Epithelial cell of proximal tubule (primary cell): Measurements from ENCODE around the gene RSF1. TPM values are rescaled to one million over a fixed set of nuclear protein-coding genes. Genes with fewer than 3 reads are reported as not detected.

ENCODE experiments used
- DNase-seq: peaks from one replicate; pipeline ENCODE4 v3.0.0-alpha.2; 2011; ENCODE audit warnings: low read depth
- H3K4me3 ChIP-seq: 2 replicates; pipeline ENCODE4 v1.5.1; 2011; ENCODE audit warnings: low read depth, mild to moderate bottlenecking, low read length
- total RNA-seq: library from RNA; depleted of rRNA; stranded (reverse); fragments of >200 nt; gene quantifications from 2 replicates; pipeline ENCODE4 v1.2.3, GENCODE V29; 2015
- TF ChIP-seq, protein P1 (sequence below): conservative IDR thresholded peaks from 2 replicates; pipeline ENCODE4 v1.5.1; 2012; ENCODE audit warnings: low read depth, mild to moderate bottlenecking, low read length

The RSF1 gene
- total RNA-seq, 1 donor from 2014 or later, result 46.7 TPM

GRCh38 chr11:77697865-77698264 lies 122.7 kb downstream of the RSF1 start:
- no peak for DNase-seq
- TF ChIP-seq, protein P1, sequence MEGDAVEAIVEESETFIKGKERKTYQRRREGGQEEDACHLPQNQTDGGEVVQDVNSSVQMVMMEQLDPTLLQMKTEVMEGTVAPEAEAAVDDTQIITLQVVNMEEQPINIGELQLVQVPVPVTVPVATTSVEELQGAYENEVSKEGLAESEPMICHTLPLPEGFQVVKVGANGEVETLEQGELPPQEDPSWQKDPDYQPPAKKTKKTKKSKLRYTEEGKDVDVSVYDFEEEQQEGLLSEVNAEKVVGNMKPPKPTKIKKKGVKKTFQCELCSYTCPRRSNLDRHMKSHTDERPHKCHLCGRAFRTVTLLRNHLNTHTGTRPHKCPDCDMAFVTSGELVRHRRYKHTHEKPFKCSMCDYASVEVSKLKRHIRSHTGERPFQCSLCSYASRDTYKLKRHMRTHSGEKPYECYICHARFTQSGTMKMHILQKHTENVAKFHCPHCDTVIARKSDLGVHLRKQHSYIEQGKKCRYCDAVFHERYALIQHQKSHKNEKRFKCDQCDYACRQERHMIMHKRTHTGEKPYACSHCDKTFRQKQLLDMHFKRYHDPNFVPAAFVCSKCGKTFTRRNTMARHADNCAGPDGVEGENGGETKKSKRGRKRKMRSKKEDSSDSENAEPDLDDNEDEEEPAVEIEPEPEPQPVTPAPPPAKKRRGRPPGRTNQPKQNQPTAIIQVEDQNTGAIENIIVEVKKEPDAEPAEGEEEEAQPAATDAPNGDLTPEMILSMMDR, result no peak
- no peak overlapping the region for H3K4me3 ChIP-seq

DNA sequence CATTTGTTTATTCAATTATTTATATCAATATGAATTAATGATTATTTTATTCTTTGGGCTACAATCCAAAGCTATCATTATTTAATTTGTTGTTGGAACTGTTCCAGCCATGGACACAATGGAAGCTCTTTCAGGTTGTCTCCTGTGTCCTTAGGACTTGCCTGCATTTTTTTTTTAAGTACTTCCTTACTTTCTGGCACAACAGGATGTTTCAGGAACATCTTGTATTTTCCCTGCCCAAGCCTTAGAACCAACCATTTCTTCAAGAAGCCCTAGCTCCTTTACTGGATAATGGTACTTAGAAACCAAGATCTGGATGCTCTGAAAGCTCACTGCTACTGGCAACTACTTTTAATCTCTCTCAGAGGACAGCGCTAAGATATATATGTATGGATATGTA lies 125.1 kb downstream of the RSF1 start:
- TF ChIP-seq, protein P1, result no peak
- H3K4me3 ChIP-seq, result no peak overlapping the region
- DNase-seq, result no peak

DNA sequence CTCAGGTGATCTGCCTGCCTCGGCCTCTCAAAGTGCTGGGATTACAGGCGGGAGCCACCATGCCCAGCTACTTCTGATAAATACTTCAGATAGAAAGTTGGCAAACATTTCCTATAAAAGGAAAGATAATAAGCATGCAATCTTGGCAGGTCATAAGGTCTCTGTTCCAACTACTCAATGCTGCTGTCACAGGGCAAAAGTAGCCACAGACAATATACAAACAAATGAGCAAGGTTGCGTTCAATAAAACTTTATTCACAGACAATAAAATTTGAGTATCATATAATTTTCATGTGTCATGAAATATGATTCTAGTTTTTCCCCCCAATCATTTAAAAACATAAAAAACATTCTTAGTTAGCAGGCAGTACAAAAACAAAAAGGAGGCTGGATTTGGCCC lies 129.9 kb downstream of the RSF1 start:
- DNase-seq, result no peak
- no peak overlapping the region for H3K4me3 ChIP-seq
- TF ChIP-seq, protein P1, result no peak

DNA sequence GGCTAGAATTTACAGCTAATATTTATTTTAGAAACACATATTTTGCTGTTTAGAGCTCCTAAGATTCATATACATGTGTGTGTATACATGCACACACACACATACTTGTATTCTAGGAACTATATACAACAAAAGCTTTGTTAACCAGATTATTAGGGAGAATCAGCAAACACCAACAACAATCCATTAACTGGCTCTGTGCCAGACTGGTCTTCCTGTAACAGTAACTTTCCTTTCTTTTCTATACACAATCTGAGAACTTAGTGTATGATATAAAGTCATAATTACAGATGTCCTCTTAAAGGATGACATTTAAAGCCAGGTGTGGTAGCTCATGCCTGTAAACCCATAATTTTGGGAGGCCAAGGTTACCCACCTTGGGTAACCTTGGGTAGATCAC lies 133.4 kb downstream of the RSF1 start:
- TF ChIP-seq, protein P1, result no peak
- H3K4me3 ChIP-seq, result no peak overlapping the region
- no peak for DNase-seq

DNA sequence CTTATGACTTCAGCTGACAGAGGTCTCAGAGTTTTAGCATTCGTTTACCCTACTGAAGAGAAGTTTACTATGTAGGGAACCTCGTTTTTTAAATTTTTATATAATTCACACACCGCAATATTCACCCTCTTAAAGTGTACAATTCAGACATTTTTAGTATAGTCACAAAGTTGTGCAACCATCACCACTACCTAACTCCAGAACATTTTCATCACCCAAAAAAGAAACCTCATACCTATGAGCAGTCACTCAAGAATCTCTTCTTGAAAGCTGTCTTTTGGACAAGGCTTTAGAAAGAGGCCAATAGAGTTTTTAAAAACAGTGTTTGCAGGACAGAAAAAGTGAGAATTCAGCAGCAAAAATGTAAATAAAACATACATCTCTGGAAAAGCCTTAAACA lies 143.4 kb downstream of the RSF1 start:
- TF ChIP-seq, protein P1, result no peak
- H3K4me3 ChIP-seq, result no peak overlapping the region
- no peak for DNase-seq

- no peak overlapping the region for H3K4me3 ChIP-seq
- peak; percentile 33 for DNase-seq
- TF ChIP-seq, protein P1, result no peak
Observed at GRCh38 chr11:77672264-77672663, 148.3 kb downstream of the RSF1 start.

DNA sequence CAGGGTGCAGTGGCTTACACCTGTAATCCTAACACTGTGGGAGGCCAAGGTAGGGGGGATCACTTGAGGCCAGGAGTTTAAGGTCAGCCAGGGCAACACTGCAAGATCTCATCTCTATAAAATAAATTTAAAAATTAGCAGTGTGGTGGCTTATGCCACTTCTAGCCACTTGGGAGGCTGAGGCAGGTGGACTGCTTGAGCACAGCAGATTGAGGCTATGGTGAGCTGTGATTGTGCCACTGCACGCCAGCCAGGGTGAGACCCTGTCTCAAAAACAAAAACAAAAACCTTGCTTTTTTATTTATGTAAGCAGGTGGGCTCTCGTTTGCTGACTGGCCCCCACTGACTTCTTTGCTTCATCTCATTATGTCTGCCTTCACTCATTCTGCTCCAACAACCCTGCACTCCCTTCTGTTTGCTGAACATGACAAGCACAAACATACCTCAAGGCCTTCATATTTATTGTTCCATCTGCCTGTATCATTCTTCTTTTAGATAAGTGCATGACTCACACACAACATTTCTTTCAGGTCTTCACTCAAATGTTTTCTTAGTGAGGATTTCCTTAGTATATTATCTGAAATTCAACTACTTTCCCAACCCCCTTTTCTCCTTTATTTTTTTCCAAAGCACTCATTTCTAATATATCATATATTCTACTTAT lies 150.5 kb downstream of the RSF1 start:
- H3K4me3 ChIP-seq, result no peak overlapping the region
- TF ChIP-seq, protein P1, result no peak
- DNase-seq, result no peak
